Measurements from ENCODE around the gene ATP7A. TPM values are rescaled to one million over a fixed set of nuclear protein-coding genes. Genes with fewer than 3 reads are reported as not detected.

The ATP7A gene
- total RNA-seq, 2 experiments from 2014 or later = 4.7 to 7.2 TPM

- no peaks in the 10 kb centered on the region for H3K9me2 ChIP-seq (ENCODE audit: insufficient read depth, low read length)
- no peak for DNase-seq (ENCODE audit: low spot score)
- no peaks in the 10 kb centered on the region for H3K36me3 ChIP-seq (ENCODE audit: insufficient read depth, low read length)
- no peak overlapping the region for H3K4me3 ChIP-seq (ENCODE audit: low read depth, low read length, poor library complexity, severe bottlenecking)
- intact Hi-C loops (cut with micrococcal nuclease; ENCODE audit: unreplicated experiment) = no loop called here
- no peak overlapping the region for H2AFZ ChIP-seq (ENCODE audit: low read length)
- H3K79me2 ChIP-seq (ENCODE audit: insufficient read depth, low read depth, low read length) = no peaks in the 10 kb centered on the region
- no peaks in the 10 kb centered on the region for H4K20me1 ChIP-seq (ENCODE audit: insufficient read depth, low read length)
- CTCF ChIA-PET (ENCODE audit: unreplicated experiment) = no interaction called here
- no peak overlapping the region for H3K27ac ChIP-seq (ENCODE audit: low read depth, low read length, poor library complexity, severe bottlenecking)
- TF ChIP-seq EZH2phosphoT487 (IDR thresholded peaks at IDR 0.05; ENCODE audit: borderline replicate concordance, low read depth, low read length) (no peak), CTCF (conservative IDR thresholded peaks at IDR 0.05; ENCODE audit: low read length) (no peak)
- peaks cover 17% of the 10 kb centered on the region for H3K4me1 ChIP-seq (ENCODE audit: insufficient read depth, low read length, poor library complexity, severe bottlenecking)
- POLR2A ChIA-PET = interaction anchor here (0.7 kb wide), 1 partner anchor 51 kb away, joined by 5 read pairs; no protein-coding TSS in a partner anchor
- no TSS peak for BruUV-seq (replicated peaks)
- H3K9me3 ChIP-seq (ENCODE audit: low read length) = no peaks in the 10 kb centered on the region
- H3K4me2 ChIP-seq (ENCODE audit: low read length) = no peak overlapping the region
These were observed 36.1 kb downstream of the ATP7A start for GRCh38 chrX:77946571-77946970.

DNA sequence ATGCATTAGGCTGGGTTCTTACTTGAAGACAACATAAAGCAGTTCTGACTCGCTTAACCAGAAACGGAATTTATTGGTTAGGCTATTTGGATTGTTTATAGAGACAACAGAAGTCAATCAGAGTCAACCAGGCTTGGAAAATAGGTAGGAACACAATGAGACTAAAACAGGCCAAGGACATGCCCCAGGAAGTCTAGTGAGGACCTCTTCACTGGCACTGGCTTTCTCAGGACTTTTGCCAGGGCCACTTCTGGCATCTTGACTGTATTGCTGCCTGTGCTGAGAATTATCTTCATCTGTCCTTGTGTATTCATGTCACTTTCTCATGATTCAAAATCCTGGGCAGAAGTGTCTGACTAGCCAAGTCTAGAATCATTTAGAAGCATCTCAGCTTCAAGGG, 39.3 kb downstream of the ATP7A start:
- Histone ChIP-seq H3K9me3 (ENCODE audit: low read length) (no peaks in the 10 kb centered on the region), H2AFZ (ENCODE audit: low read length) (no peak overlapping the region), H3K4me1 (ENCODE audit: insufficient read depth, low read length, poor library complexity, severe bottlenecking) (no peaks in the 10 kb centered on the region), H3K79me2 (ENCODE audit: insufficient read depth, low read depth, low read length) (no peaks in the 10 kb centered on the region), H3K4me2 (ENCODE audit: low read length) (no peak overlapping the region), H3K36me3 (ENCODE audit: insufficient read depth, low read length) (no peaks in the 10 kb centered on the region), H3K9me2 (ENCODE audit: insufficient read depth, low read length) (no peaks in the 10 kb centered on the region), H3K27ac (ENCODE audit: low read depth, low read length, poor library complexity, severe bottlenecking) (no peak overlapping the region), H3K4me3 (ENCODE audit: low read depth, low read length, poor library complexity, severe bottlenecking) (no peak overlapping the region), H4K20me1 (ENCODE audit: insufficient read depth, low read length) (no peaks in the 10 kb centered on the region)
- CTCF ChIA-PET (ENCODE audit: unreplicated experiment) = no interaction called here
- intact Hi-C loops (cut with micrococcal nuclease; ENCODE audit: unreplicated experiment) = no loop called here
- DNase-seq (ENCODE audit: low spot score) = no peak
- no TSS peak for BruUV-seq (replicated peaks)
- TF ChIP-seq EZH2phosphoT487 (IDR thresholded peaks at IDR 0.05; ENCODE audit: borderline replicate concordance, low read depth, low read length) = no peak
- TF ChIP-seq CTCF (conservative IDR thresholded peaks at IDR 0.05; ENCODE audit: low read length) = no peak
- POLR2A ChIA-PET = no interaction called here

DNA sequence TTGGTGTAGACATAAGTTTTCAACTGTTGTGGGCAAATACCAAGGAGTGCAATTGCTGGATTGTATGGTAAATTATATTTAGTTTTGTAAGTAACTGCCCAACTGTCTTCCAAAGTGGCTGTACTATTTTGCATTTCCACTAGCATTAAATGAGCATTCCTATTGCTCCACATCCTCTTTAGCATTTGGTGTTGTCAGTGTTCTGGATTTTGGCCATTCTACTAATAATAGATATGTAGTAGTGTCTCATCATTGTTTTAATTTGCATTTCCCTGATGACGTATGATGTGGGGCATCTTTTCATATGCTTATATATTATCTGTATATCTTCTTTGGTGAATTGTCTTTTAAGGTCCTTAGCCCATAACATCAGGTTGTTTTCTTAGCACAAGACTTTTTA, 41.7 kb downstream of the ATP7A start:
- TF ChIP-seq CTCF (conservative IDR thresholded peaks at IDR 0.05; ENCODE audit: low read length) = no peak
- TF ChIP-seq EZH2phosphoT487 (IDR thresholded peaks at IDR 0.05; ENCODE audit: borderline replicate concordance, low read depth, low read length) = no peak
- no peak overlapping the region for H3K4me3 ChIP-seq (ENCODE audit: low read depth, low read length, poor library complexity, severe bottlenecking)
- H3K27ac ChIP-seq (ENCODE audit: low read depth, low read length, poor library complexity, severe bottlenecking) = no peak overlapping the region
- intact Hi-C loops (cut with micrococcal nuclease; ENCODE audit: unreplicated experiment) = no loop called here
- no peaks in the 10 kb centered on the region for H3K9me3 ChIP-seq (ENCODE audit: low read length)
- H4K20me1 ChIP-seq (ENCODE audit: insufficient read depth, low read length) = no peaks in the 10 kb centered on the region
- H3K4me2 ChIP-seq (ENCODE audit: low read length) = no peak overlapping the region
- CTCF ChIA-PET (ENCODE audit: unreplicated experiment) = no interaction called here
- H3K9me2 ChIP-seq (ENCODE audit: insufficient read depth, low read length) = no peaks in the 10 kb centered on the region
- BruUV-seq (replicated peaks) = no TSS peak
- no peaks in the 10 kb centered on the region for H3K36me3 ChIP-seq (ENCODE audit: insufficient read depth, low read length)
- no peak overlapping the region for H2AFZ ChIP-seq (ENCODE audit: low read length)
- H3K79me2 ChIP-seq (ENCODE audit: insufficient read depth, low read depth, low read length) = no peaks in the 10 kb centered on the region
- DNase-seq (ENCODE audit: low spot score) = no peak
- POLR2A ChIA-PET = no interaction called here
- no peaks in the 10 kb centered on the region for H3K4me1 ChIP-seq (ENCODE audit: insufficient read depth, low read length, poor library complexity, severe bottlenecking)
